ENCODE results near the gene SEC22A. TPM values are rescaled to one million over a fixed set of nuclear protein-coding genes. Genes with fewer than 3 reads are reported as not detected.

SEC22A gene
- polyA plus RNA-seq, 1 experiment, result 16.8 TPM

GRCh38 chr3:123271466-123272159 is 69.9 kb downstream of the SEC22A start:
- DNase-seq (ENCODE audit: low read depth), result no peak
- Histone ChIP-seq H3K27me3 (ENCODE audit: control insufficient read depth, insufficient read depth, low read length) (no peaks in the 10 kb centered on the region), H3K36me3 (ENCODE audit: control insufficient read depth, insufficient read depth, low read length) (no peaks in the 10 kb centered on the region), H3K4me3 (ENCODE audit: low read depth, low read length) (no peak overlapping the region)
- POLR2A ChIA-PET, result no interaction called here
- CTCF ChIA-PET, result interaction anchor here (1.6 to 2.5 kb wide), 2 partner anchors 11 to 14 kb away, joined by 3 to 11 read pairs; no protein-coding TSS in a partner anchor
- no peak for TF ChIP-seq CTCF (IDR thresholded peaks at IDR 0.05; ENCODE audit: insufficient read depth, low read depth, low read length)

GRCh38 chr3:123272547-123272946 is 70.8 kb downstream of the SEC22A start:
- CTCF ChIA-PET, result interaction anchor here (1.6 to 2.5 kb wide), 2 partner anchors 10 to 13 kb away, joined by 3 to 11 read pairs; no protein-coding TSS in a partner anchor
- no peak for DNase-seq (ENCODE audit: low read depth)
- H3K36me3 ChIP-seq (ENCODE audit: control insufficient read depth, insufficient read depth, low read length), result no peaks in the 10 kb centered on the region
- H3K27me3 ChIP-seq (ENCODE audit: control insufficient read depth, insufficient read depth, low read length), result no peaks in the 10 kb centered on the region
- no peak overlapping the region for H3K4me3 ChIP-seq (ENCODE audit: low read depth, low read length)
- POLR2A ChIA-PET, result no interaction called here
- TF ChIP-seq CTCF (IDR thresholded peaks at IDR 0.05; ENCODE audit: insufficient read depth, low read depth, low read length), result no peak

GRCh38 chr3:123275691-123276090 is 73.9 kb downstream of the SEC22A start:
- ChIA-PET CTCF (interaction anchor here (1.3 kb wide), 1 partner anchor 9 kb away, joined by 3 read pairs; no protein-coding TSS in a partner anchor), POLR2A (no interaction called here)
- no peak for DNase-seq (ENCODE audit: low read depth)
- TF ChIP-seq CTCF (IDR thresholded peaks at IDR 0.05; ENCODE audit: insufficient read depth, low read depth, low read length), result no peak
- no peaks in the 10 kb centered on the region for H3K27me3 ChIP-seq (ENCODE audit: control insufficient read depth, insufficient read depth, low read length)
- H3K4me3 ChIP-seq (ENCODE audit: low read depth, low read length), result no peak overlapping the region
- H3K36me3 ChIP-seq (ENCODE audit: control insufficient read depth, insufficient read depth, low read length), result no peaks in the 10 kb centered on the region

GRCh38 chr3:123276346-123277006 is 74.7 kb downstream of the SEC22A start:
- ChIA-PET CTCF (no interaction called here), POLR2A (no interaction called here)
- Histone ChIP-seq H3K36me3 (ENCODE audit: control insufficient read depth, insufficient read depth, low read length) (no peaks in the 10 kb centered on the region), H3K27me3 (ENCODE audit: control insufficient read depth, insufficient read depth, low read length) (no peaks in the 10 kb centered on the region), H3K4me3 (ENCODE audit: low read depth, low read length) (no peak overlapping the region)
- no peak for DNase-seq (ENCODE audit: low read depth)
- TF ChIP-seq CTCF (IDR thresholded peaks at IDR 0.05; ENCODE audit: insufficient read depth, low read depth, low read length), result no peak

GRCh38 chr3:123277106-123277505 is 75.4 kb downstream of the SEC22A start:
- no peak for TF ChIP-seq CTCF (IDR thresholded peaks at IDR 0.05; ENCODE audit: insufficient read depth, low read depth, low read length)
- ChIA-PET POLR2A (no interaction called here), CTCF (no interaction called here)
- no peaks in the 10 kb centered on the region for H3K27me3 ChIP-seq (ENCODE audit: control insufficient read depth, insufficient read depth, low read length)
- no peaks in the 10 kb centered on the region for H3K36me3 ChIP-seq (ENCODE audit: control insufficient read depth, insufficient read depth, low read length)
- H3K4me3 ChIP-seq (ENCODE audit: low read depth, low read length), result no peak overlapping the region
- no peak for DNase-seq (ENCODE audit: low read depth)

All from BJ (cell line).